Right renal pelvis (tissue), 4 donors: Measurements from ENCODE around the gene BAIAP2L1. TPM values are rescaled to one million over a fixed set of nuclear protein-coding genes. Genes with fewer than 3 reads are reported as not detected.
A peak's percentile ranks its signal among the peaks of the same experiment; 100 is the strongest.
"Not testable (repeated sequence)": the region's sequence is repeated elsewhere in the genome, so short reads cannot be mapped to it uniquely, and the experiment has no call there.

Experiments used
- DNase-seq, 4 donors: peaks; one replicate each; pipeline ENCODE4 v3.0.0-alpha.2; 2013; ENCODE audit warnings: low read depth in 4 of 4, low spot score in 3 of 4, missing footprints in 1 of 4
- polyA plus RNA-seq, 4 donors: library from polyadenylated mRNA; unstranded; fragments of 120-200 nt; gene quantifications; one replicate each; pipeline ENCODE4 v1.2.1, GENCODE V29; 2013; ENCODE audit not compliant: insufficient read length in 4 of 4

BAIAP2L1 gene
- polyA plus RNA-seq, 4 donors, result 12.5 to 17.0 (median 13.6) TPM

- DNase-seq, result peak in 1 of 4 donors; percentile 10
These were observed 77.1 kb downstream of the BAIAP2L1 start for GRCh38 chr7:98323597-98324322.

GRCh38 chr7:98322331-98323270, 78.3 kb downstream of the BAIAP2L1 start:
- DNase-seq, result no peak

- no peak for DNase-seq
These were observed 79.6 kb downstream of the BAIAP2L1 start for GRCh38 chr7:98321301-98321700.

GRCh38 chr7:98319176-98319575, 81.7 kb downstream of the BAIAP2L1 start:
- DNase-seq, result no peak

DNA sequence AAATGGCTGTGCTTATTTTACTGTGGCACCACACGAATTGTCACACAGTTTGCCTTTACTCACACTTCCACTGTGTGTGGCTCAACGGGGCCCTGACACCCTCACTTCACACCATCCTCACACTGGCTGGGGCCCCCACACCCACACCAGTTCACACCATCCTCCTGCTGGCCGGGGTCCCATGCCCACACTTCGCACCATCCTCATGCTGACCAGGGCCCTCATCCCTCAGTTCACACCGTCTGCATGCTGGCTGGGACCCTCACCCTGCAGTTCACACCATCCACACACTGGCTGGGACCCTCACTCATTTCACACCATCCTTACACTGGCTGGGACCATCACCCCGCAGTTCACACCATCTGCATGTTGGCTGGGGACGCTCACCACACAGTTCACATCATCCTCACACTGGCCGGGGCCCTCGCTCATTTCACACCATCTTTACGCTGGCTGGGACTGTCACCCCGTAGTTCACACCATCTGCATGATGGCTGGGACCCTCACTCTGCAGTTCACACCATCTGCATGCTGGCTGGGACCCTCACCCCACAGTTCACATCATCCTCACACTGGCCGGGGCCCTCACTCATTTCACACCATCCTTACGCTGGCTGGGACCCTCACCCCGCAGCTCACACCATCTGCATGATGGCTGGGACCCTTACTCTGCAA, 83.4 kb downstream of the BAIAP2L1 start:
- DNase-seq, result no peak

DNA sequence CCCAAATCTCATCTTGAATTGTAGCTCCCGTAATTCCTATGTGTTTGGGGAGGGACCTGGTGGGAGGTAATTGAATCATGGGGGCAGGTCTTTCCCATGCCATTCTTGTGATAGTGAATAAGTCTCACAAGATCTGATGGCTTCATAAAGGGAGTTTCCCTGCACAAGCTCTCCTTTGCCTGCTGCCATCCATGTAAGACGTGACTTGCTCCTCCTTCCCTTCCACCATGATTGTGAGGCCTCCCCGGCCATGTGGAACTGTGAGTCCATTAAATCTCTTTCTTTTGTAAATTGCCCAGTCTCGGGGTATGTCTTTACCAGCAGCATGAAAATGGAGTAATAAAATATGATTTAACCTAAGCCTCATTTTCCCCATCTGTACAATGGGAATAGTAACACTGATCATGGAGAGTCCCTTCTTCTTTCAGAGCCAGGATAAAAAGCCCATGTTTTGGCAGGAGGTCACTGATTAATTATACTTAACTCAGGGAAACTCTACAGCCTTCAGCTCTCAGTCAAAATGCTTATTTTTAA, 84.8 kb downstream of the BAIAP2L1 start:
- DNase-seq, result not testable (repeated sequence)

GRCh38 chr7:98315318-98315993, 85.4 kb downstream of the BAIAP2L1 start:
- DNase-seq, result no peak

- DNase-seq, result no peak
These were observed 86.4 kb downstream of the BAIAP2L1 start for GRCh38 chr7:98314469-98314868.

DNA sequence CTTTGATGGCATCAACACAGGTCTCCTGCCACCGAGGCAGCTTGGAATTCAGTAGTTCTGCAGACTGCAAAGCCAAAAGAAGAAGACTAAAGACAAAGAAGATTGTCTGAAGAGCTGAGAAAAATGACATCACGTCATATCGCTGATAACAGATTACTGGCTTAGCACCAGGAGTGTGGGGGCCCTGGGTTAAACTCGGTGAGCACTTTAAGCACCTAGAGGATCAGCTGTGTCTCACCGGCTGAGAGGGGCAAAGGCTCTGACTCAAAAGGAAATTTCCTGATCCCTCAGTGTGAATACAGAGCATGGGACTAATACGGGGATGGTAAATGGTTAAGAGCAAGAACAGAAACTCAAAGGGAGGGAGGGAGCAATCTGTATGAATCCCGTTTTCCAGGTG, 88.7 kb downstream of the BAIAP2L1 start:
- DNase-seq, result no peak

DNA sequence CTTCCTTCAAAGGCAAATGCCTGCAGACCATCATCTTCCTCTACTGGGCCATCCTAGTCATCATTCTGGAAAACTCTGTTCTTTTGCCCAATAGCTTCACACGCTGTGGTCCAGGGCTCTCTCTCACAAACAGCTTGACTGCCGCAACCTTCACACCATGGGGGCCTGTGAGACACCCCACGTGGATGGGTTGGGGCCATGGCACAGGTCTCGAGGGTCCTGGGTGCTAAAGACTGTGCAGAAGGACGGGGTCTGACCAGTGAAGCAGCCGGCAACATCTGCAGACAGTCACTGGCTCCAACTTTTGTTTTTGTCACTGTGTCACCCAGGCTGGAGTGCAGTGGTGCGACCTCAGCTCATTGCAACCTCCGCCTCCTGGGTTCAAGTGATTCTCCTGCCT, 91.3 kb downstream of the BAIAP2L1 start:
- DNase-seq, result no peak

- no peak for DNase-seq
These were observed 92.9 kb downstream of the BAIAP2L1 start for GRCh38 chr7:98307971-98308466.

DNA sequence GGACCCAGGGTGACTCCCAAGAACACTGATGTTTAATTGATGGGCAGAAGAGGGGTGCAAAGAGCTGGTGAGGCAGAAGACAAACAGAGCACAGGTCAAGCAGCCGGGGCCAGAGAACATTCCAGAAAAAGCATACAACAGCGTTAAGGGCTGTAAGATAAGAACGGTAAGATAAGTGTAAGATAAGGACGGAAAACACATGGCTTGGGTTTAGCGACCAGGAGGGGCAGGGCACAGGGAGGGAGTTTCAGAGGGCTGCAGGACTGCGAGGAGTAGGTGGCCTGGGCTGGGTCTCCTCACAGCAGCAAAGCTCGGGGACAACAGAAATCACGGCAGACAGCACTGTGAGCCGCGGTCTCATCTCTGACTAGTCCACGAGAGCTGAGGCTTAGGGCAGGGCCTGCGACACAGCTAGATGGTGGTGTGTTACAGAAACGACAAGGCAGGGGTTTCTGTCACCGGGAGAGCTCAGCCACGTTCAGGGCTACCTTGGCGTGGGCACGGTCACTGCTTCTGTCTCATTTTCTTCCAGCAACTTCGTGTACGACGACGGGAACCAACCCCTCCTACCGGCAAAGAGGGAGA, 94.8 kb downstream of the BAIAP2L1 start:
- DNase-seq, result no peak

DNA sequence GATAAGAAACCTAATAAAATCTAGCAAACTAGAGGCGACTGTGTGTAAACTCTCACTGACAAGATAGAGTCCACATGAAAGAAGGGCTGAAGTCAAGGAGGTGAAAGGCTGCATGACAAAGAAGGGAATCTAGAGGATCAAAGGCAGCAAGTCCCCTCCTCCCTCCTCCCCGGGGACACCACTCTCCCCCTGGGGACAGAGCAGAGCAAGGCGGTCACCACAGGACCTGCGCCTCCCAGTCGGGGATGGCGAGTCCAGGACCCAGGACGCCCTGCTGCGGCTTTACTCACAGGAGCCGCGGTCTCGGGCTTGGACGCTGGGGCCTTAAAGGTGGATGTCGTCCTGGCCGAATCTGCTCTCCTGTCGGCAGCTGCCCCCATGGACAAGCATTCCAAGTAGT, 97.0 kb downstream of the BAIAP2L1 start:
- DNase-seq, result no peak

DNA sequence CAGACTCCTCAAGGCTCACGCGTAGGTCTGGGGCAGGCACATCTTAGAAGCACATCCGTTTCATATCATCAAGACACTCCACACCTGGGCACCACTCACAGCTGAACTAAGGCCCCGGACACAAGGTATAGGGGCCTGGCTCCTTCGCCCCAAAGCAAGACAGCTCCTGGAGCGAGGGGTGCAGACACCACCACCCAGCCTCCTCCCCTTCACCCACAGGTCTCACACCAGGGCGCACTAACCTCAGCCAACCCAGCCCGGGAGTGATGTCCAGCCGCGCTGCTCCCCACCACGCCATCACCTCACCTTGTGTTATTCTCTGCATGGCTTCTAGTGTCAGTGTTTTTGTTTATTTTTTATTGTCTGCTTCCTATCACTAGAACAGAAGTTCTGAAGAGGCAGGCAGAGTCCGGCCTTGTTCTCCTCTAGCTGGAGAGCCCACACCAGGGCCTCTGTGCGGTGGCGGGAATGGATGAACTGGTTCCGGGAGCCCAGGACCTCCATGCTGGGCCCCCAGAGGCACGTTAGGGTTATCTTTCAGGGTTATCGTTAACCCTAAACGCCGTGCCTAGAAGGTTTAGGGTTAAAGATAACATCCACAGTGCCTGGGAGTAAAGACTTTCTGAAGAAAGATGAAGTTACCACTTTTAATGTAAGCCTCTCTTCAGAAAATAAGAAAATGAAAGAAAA, 97.6 kb downstream of the BAIAP2L1 start:
- DNase-seq, result no peak

- DNase-seq, result no peak
These were observed 99.0 kb downstream of the BAIAP2L1 start for GRCh38 chr7:98301693-98302470.

- DNase-seq, result no peak
These were observed 100.1 kb downstream of the BAIAP2L1 start for GRCh38 chr7:98300595-98301372.

DNA sequence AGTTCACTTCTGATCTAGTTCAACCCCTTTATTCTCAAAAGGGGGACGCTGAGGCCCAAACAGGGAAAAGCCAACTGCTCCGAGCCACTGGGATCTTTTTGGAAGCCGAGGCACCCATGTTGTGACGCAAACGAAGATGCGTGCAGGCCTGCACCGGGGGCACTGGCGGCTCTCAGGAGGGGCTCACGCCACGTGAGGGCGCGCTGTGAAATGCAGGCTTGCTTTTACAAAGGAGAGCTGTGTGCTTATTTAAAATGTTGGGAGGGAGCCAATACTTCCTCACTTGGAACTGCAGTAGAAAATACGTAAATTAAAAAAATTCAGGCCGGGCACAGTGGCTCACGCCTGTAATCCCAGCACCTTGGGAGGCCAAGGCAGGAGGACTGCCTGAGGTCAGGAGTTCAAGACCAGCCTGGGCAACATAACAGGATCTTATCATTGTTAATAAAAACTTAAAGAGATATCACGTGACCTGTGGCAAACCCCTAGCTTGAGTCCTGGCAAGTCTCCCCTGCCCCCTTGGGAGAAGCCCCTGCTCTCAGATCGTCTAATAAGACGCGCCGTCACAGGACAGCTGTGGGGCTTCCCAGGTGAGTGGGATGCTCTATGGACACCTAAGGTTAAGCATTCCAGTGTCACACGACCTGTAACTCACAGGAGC, 103.1 kb downstream of the BAIAP2L1 start:
- no peak for DNase-seq
